PC-3 (cell line): Measurements from ENCODE around the gene PTPRR. TPM values are rescaled to one million over a fixed set of nuclear protein-coding genes. Genes with fewer than 3 reads are reported as not detected.

Experiments used
- ATAC-seq: fragments of 200-7000 bp; cut with Tn5 transposase; 2 replicates; pipeline ENCODE4 v1.9.1; 2020; ENCODE audit warnings: mild to moderate bottlenecking, moderate library complexity
- BruUV-seq: library from RNA; stranded (reverse); fragments of 400-500 nt; replicated peaks from 2 replicates; lab custom pipeline; 2021; lab: Mats Ljungman, UMichigan
- CTCF ChIA-PET: fragments of 300-600 bp; sonication (Branson Sonifier 250); formaldehyde crosslinking; loops from one replicate; lab custom pipeline; 2022; ENCODE audit warnings: antibody characterized with exemption; lab: Charles Lee
- POLR2A ChIA-PET: fragments of 300-600 bp; sonication (Branson Sonifier 250); formaldehyde crosslinking; loops from one replicate; lab custom pipeline; 2022; ENCODE audit warnings: antibody characterized with exemption; ENCODE audit not compliant: unreplicated experiment; lab: Charles Lee
- DNase-seq: peaks from one replicate; pipeline ENCODE4 v3.0.0-alpha.2; 2015
- H2AFZ ChIP-seq: fragments of 300-600 bp; sonication (generic); 2 replicates; pipeline ENCODE4 v1.6.0; 2016; ENCODE audit warnings: antibody characterized with exemption, low read length
- H3F3A ChIP-seq: fragments of 300-600 bp; sonication (generic); one replicate; pipeline ENCODE4 v1.6.0; 2017; ENCODE audit warnings: antibody characterized with exemption, low read length, control low read depth, mild to moderate bottlenecking; ENCODE audit not compliant: unreplicated experiment
- H3K27ac ChIP-seq: fragments of 300-600 bp; sonication (generic); 2 replicates; pipeline ENCODE4 v1.5.1; 2016; ENCODE audit warnings: mild to moderate bottlenecking, low read length
- H3K27me3 ChIP-seq: fragments of 300-600 bp; sonication (generic); 2 replicates; pipeline ENCODE4 v1.6.1; 2016; ENCODE audit warnings: low read length, mixed read lengths
- H3K36me3 ChIP-seq: fragments of 300-600 bp; sonication (generic); 2 replicates; pipeline ENCODE4 v1.6.1; 2016; ENCODE audit warnings: low read depth, mixed run types, low read length, mixed read lengths
- H3K4me1 ChIP-seq: fragments of 300-600 bp; sonication (generic); 2 replicates; pipeline ENCODE4 v1.5.1; 2016; ENCODE audit warnings: low read length; ENCODE audit not compliant: insufficient read depth
- H3K4me2 ChIP-seq: fragments of 300-600 bp; sonication (generic); 2 replicates; pipeline ENCODE4 v1.6.0; 2016; ENCODE audit warnings: low read length
- H3K4me3 ChIP-seq: fragments of 300-600 bp; sonication (generic); 2 replicates; pipeline ENCODE4 v1.5.1; 2016; ENCODE audit warnings: mild to moderate bottlenecking, low read length, mixed read lengths
- H3K79me2 ChIP-seq: fragments of 300-600 bp; sonication (generic); 2 replicates; pipeline ENCODE4 v1.6.1; 2017; ENCODE audit warnings: low read length, mixed read lengths
- H3K9ac ChIP-seq: fragments of 300-600 bp; sonication (generic); 2 replicates; pipeline ENCODE4 v1.6.0; 2016; ENCODE audit warnings: mild to moderate bottlenecking, low read length
- H3K9me2 ChIP-seq: fragments of 300-600 bp; sonication (generic); replicated peaks from 2 replicates; pipeline ENCODE4 v1.6.1; 2016; ENCODE audit warnings: mixed run types, low read length, mixed read lengths
- H3K9me3 ChIP-seq: fragments of 300-600 bp; sonication (generic); 2 replicates; pipeline ENCODE4 v1.6.1; 2016; ENCODE audit warnings: low read length, mixed read lengths
- H4K20me1 ChIP-seq: fragments of 300-600 bp; sonication (generic); 2 replicates; pipeline ENCODE4 v1.6.1; 2016; ENCODE audit warnings: low read length, mixed read lengths
- EZH2 ChIP-seq: fragments of 300-600 bp; sonication (generic); IDR thresholded peaks from one replicate; pipeline ENCODE4 v1.6.1; 2017; ENCODE audit warnings: antibody characterized with exemption, mild to moderate bottlenecking, low read length; ENCODE audit not compliant: unreplicated experiment
- EZH2phosphoT487 ChIP-seq: fragments of 300-600 bp; sonication (generic); IDR thresholded peaks from 2 replicates; pipeline ENCODE4 v1.6.1; 2018; ENCODE audit warnings: mild to moderate bottlenecking, antibody characterized with exemption, low read length, borderline replicate concordance
- intact Hi-C: fragments of 100-400 bp; cut with micrococcal nuclease; formaldehyde crosslinking; loops from 2 replicates; pipeline ENCODE4 v1.9.0; 2023
- total RNA-seq: library from RNA; depleted of rRNA; stranded (reverse); fragments of >200 nt; gene quantifications from 2 replicates; pipeline ENCODE4 v1.2.3, GENCODE V29; 2014
- TF ChIP-seq, protein P1 (sequence below): fragments of 300-600 bp; sonication (generic); conservative IDR thresholded peaks from 2 replicates; pipeline ENCODE4 v1.5.1; 2017; ENCODE audit warnings: antibody characterized with exemption, low read depth, mild to moderate bottlenecking, low read length

Gene PTPRR
- total RNA-seq, 1 experiment from 2014 or later = 3.1 TPM

DNA sequence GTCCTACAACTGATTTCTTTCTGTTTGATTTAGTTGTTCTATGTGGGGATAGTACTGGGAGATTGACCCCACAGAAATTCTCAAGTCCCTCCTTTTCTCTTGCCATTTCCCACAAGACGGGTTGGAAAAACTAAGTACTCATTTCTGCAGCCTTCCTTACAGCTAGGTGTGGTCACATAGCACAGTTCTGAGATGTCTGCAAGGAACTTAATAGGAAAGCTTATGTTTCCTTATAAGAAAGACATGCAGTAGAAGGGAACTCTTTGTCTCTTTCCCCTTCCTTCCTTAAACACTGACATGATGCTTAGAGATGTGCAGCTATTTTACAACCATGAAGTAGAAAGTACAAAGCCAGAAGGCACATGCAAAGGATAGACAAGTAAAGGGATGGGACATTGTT lies 113.7 kb downstream of the PTPRR start:
- Histone ChIP-seq H3F3A (no peaks in the 10 kb centered on the region), H3K27me3 (no peaks in the 10 kb centered on the region), H3K36me3 (no peaks in the 10 kb centered on the region), H4K20me1 (no peaks in the 10 kb centered on the region), H3K27ac (no peak overlapping the region), H3K9me2 (no peaks in the 10 kb centered on the region), H3K79me2 (no peaks in the 10 kb centered on the region), H2AFZ (no peak overlapping the region), H3K9ac (no peak overlapping the region), H3K4me1 (peaks cover 12% of the 10 kb centered on the region), H3K9me3 (no peaks in the 10 kb centered on the region), H3K4me2 (no peak overlapping the region), H3K4me3 (no peak overlapping the region)
- ATAC-seq (no peak), DNase-seq (no peak)
- no TSS peak for BruUV-seq
- TF ChIP-seq EZH2 (no peak), EZH2phosphoT487 (no peak)
- TF ChIP-seq, protein P1, sequence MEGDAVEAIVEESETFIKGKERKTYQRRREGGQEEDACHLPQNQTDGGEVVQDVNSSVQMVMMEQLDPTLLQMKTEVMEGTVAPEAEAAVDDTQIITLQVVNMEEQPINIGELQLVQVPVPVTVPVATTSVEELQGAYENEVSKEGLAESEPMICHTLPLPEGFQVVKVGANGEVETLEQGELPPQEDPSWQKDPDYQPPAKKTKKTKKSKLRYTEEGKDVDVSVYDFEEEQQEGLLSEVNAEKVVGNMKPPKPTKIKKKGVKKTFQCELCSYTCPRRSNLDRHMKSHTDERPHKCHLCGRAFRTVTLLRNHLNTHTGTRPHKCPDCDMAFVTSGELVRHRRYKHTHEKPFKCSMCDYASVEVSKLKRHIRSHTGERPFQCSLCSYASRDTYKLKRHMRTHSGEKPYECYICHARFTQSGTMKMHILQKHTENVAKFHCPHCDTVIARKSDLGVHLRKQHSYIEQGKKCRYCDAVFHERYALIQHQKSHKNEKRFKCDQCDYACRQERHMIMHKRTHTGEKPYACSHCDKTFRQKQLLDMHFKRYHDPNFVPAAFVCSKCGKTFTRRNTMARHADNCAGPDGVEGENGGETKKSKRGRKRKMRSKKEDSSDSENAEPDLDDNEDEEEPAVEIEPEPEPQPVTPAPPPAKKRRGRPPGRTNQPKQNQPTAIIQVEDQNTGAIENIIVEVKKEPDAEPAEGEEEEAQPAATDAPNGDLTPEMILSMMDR = no peak
- ChIA-PET POLR2A (no interaction called here), CTCF (no interaction called here)
- intact Hi-C loops = no loop called here

DNA sequence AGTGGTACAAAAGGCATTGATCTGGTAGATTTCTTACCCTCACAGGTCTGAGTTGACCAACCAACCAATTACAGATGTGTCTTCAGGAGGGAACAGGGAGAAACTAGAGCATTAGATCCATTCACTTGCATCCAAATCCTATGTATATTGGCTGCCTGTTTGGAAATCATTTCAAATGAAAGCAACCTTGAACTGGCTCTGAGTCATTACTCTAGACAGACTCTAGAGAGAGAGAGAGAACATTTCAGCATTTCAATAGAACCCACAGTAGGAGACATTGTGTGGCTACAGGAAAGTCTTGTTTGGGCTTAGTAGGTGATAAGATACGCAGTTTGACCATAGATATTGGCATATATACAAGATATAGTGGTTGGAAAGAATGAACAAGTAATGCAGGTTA lies 114.5 kb downstream of the PTPRR start:
- CTCF ChIA-PET = no interaction called here
- H3K36me3 ChIP-seq = no peaks in the 10 kb centered on the region

DNA sequence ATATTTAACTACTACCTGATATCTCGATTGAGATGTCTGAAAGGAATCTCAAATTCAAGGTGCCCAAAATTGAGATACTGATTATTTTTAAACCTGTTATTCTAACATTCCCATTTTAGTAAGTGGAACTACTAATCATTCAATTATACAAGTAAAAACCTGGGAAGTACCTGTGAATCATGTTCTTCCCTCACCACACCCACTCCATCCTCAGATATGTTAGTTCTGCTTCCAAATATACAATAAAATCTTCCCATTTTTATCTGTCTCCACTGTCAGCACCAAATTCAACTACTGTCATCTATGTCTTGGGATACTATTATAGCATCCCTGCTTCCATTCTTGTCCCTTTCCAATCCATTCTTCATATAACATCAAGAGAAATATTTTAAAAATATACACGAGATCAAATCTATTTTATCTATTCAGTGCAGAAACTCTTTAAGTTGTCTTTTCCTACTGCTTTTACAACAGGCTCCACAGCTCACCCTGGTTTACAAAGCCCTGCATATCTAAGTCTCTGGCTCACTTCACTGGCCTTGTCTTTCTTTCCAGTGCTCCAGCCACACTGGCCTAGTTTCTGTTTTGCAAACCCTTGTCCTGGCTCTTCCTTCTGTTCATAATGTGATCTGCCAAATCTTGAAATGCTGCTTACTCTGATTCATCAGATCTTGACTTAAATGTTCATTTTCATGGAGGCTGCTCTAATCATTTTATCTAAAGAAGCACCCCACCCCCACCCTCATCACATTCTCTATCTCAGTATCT lies 122.3 kb downstream of the PTPRR start:
- Histone ChIP-seq H3K27me3 (no peaks in the 10 kb centered on the region), H3K4me3 (no peak overlapping the region), H3F3A (no peaks in the 10 kb centered on the region), H3K4me2 (no peak overlapping the region), H3K79me2 (no peaks in the 10 kb centered on the region), H3K9me3 (no peaks in the 10 kb centered on the region), H3K9me2 (no peaks in the 10 kb centered on the region), H2AFZ (no peak overlapping the region), H3K36me3 (no peaks in the 10 kb centered on the region), H4K20me1 (no peaks in the 10 kb centered on the region), H3K27ac (no peak overlapping the region), H3K4me1 (peaks cover 37% of the 10 kb centered on the region), H3K9ac (no peak overlapping the region)
- intact Hi-C loops = no loop called here
- ChIA-PET CTCF (no interaction called here), POLR2A (no interaction called here)
- DNase-seq (no peak), ATAC-seq (no peak)
- TF ChIP-seq, protein P1 = no peak
- no peak for TF ChIP-seq EZH2
- TF ChIP-seq EZH2phosphoT487 = no peak
- BruUV-seq = no TSS peak

More for the DNA sequence above, 114.5 kb downstream of the PTPRR start:
- Histone ChIP-seq H4K20me1 (no peaks in the 10 kb centered on the region), H3K9me3 (no peaks in the 10 kb centered on the region), H3K79me2 (no peaks in the 10 kb centered on the region), H3K4me1 (peaks cover 12% of the 10 kb centered on the region), H3F3A (no peaks in the 10 kb centered on the region), H3K9me2 (no peaks in the 10 kb centered on the region), H3K27me3 (no peaks in the 10 kb centered on the region), H3K27ac (no peak overlapping the region), H3K4me3 (no peak overlapping the region), H2AFZ (no peak overlapping the region), H3K4me2 (no peak overlapping the region), H3K9ac (no peak overlapping the region)
- POLR2A ChIA-PET = no interaction called here
- intact Hi-C loops = no loop called here
- ATAC-seq (no peak), DNase-seq (no peak)
- no peak for TF ChIP-seq EZH2
- TF ChIP-seq EZH2phosphoT487 = no peak
- no TSS peak for BruUV-seq
